Suprapubic skin (tissue), 4 donors: ENCODE results near the gene FOXJ3. TPM values are rescaled to one million over a fixed set of nuclear protein-coding genes. Genes with fewer than 3 reads are reported as not detected.

Experiments
- DNase-seq, 2 donors: peaks; one replicate each; pipeline ENCODE4 v3.0.0-alpha.2; 2019; ENCODE audit warnings: low spot score in 2 of 2
- H3K27ac ChIP-seq: fragments of 200-600 bp; sonication (generic); one replicate; pipeline ENCODE4 v1.5.1; 2019
- H3K27me3 ChIP-seq: fragments of 200-600 bp; sonication (generic); one replicate; pipeline ENCODE4 v1.5.1; 2019
- H3K36me3 ChIP-seq: fragments of 200-600 bp; sonication (generic); one replicate; pipeline ENCODE4 v1.5.1; 2019
- H3K4me1 ChIP-seq: fragments of 200-600 bp; sonication (generic); one replicate; pipeline ENCODE4 v1.5.1; 2019
- H3K4me3 ChIP-seq: fragments of 200-600 bp; sonication (generic); one replicate; pipeline ENCODE4 v1.5.1; 2019; ENCODE audit warnings: mild to moderate bottlenecking
- H3K9me3 ChIP-seq: fragments of 200-600 bp; sonication (generic); one replicate; pipeline ENCODE4 v1.5.1; 2019
- CTCF ChIP-seq, 2 donors: fragments of 200-600 bp in 1 of 2; fragments of 450-650 bp in 1 of 2; sonication (generic) in 1 of 2; IDR thresholded peaks; one replicate each; pipeline ENCODE4 v1.5.1; 2016 to 2019; ENCODE audit warnings: antibody characterized with exemption in 2 of 2, mild to moderate bottlenecking in 1 of 2, moderate library complexity in 1 of 2
- EP300 ChIP-seq: sonication (generic); formaldehyde crosslinking; IDR thresholded peaks from one replicate; pipeline ENCODE4 v1.6.1; 2017; ENCODE audit warnings: antibody characterized with exemption
- POLR2A ChIP-seq, 2 donors: fragments of 450-650 bp; IDR thresholded peaks; one replicate each; pipeline ENCODE4 v1.6.1; 2017; ENCODE audit warnings: antibody characterized with exemption in 2 of 2, mild to moderate bottlenecking in 2 of 2, moderate library complexity in 2 of 2
- POLR2AphosphoS5 ChIP-seq, 3 donors: sonication (generic); formaldehyde crosslinking; IDR thresholded peaks; one replicate each; pipeline ENCODE4 v1.6.1; 2017; ENCODE audit warnings: antibody characterized with exemption in 3 of 3
- WGBS: methylation state at CpG from one replicate; pipeline ENCODE4 v1.1.5; 2018; 5-methylcytosine and 5-hydroxymethylcytosine counted together
- total RNA-seq, 4 donors: library from RNA; depleted of rRNA; stranded (reverse); fragments of >200 nt; gene quantifications; one replicate each; pipeline ENCODE4 v1.1.0, GENCODE V29; 2016

FOXJ3 gene
- total RNA-seq, 4 donors from 2014 or later, result 37.0 to 71.0 (median 41.1) TPM

GRCh38 chr1:42298520-42298919 lies 36.5 kb downstream of the FOXJ3 start:
- Histone ChIP-seq H3K27me3 (no peaks in the 10 kb centered on the region), H3K36me3 (peaks cover 8% of the 10 kb centered on the region), H3K4me3 (no peak overlapping the region), H3K4me1 (no peaks in the 10 kb centered on the region), H3K27ac (no peak overlapping the region), H3K9me3 (no peaks in the 10 kb centered on the region)
- no peak for DNase-seq
- no peak for TF ChIP-seq CTCF (IDR thresholded peaks at IDR 0.05)
- TF ChIP-seq POLR2A (IDR thresholded peaks at IDR 0.05), result no peak
- TF ChIP-seq POLR2AphosphoS5 (IDR thresholded peaks at IDR 0.05), result no peak
- TF ChIP-seq EP300, result no peak
- 95% methylated on average over 2 of the region's 2 CpGs for WGBS

GRCh38 chr1:42295816-42296215 lies 39.2 kb downstream of the FOXJ3 start:
- Histone ChIP-seq H3K27ac (no peak overlapping the region), H3K4me1 (no peaks in the 10 kb centered on the region), H3K36me3 (no peaks in the 10 kb centered on the region), H3K4me3 (no peak overlapping the region), H3K27me3 (no peaks in the 10 kb centered on the region), H3K9me3 (no peaks in the 10 kb centered on the region)
- DNase-seq, result no peak
- 76% methylated on average over 5 of the region's 5 CpGs for WGBS
- TF ChIP-seq POLR2AphosphoS5 (IDR thresholded peaks at IDR 0.05) (no peak), EP300 (no peak), CTCF (IDR thresholded peaks at IDR 0.05) (no peak), POLR2A (IDR thresholded peaks at IDR 0.05) (no peak)

- Histone ChIP-seq H3K36me3 (no peaks in the 10 kb centered on the region), H3K4me1 (no peaks in the 10 kb centered on the region), H3K9me3 (no peaks in the 10 kb centered on the region), H3K4me3 (no peak overlapping the region), H3K27me3 (no peaks in the 10 kb centered on the region), H3K27ac (no peak overlapping the region)
- TF ChIP-seq POLR2A (IDR thresholded peaks at IDR 0.05) (no peak), CTCF (IDR thresholded peaks at IDR 0.05) (no peak), EP300 (no peak), POLR2AphosphoS5 (IDR thresholded peaks at IDR 0.05) (no peak)
- DNase-seq, result no peak
- WGBS, result 81% methylated on average over 2 of the region's 2 CpGs
These were observed 44.9 kb downstream of the FOXJ3 start for GRCh38 chr1:42290130-42290529.

- no peak overlapping the region for H3K27ac ChIP-seq
- no peak for DNase-seq
- no peaks in the 10 kb centered on the region for H3K4me1 ChIP-seq
- no peaks in the 10 kb centered on the region for H3K27me3 ChIP-seq
- 83% methylated on average over 1 of the region's 1 CpG for WGBS
- H3K36me3 ChIP-seq, result no peaks in the 10 kb centered on the region
- no peak for TF ChIP-seq CTCF (IDR thresholded peaks at IDR 0.05)
- no peak for TF ChIP-seq POLR2A (IDR thresholded peaks at IDR 0.05)
- no peak for TF ChIP-seq EP300
- TF ChIP-seq POLR2AphosphoS5 (IDR thresholded peaks at IDR 0.05), result no peak
- no peaks in the 10 kb centered on the region for H3K9me3 ChIP-seq
- H3K4me3 ChIP-seq, result no peak overlapping the region
These were observed 46.6 kb downstream of the FOXJ3 start for GRCh38 chr1:42288311-42288985.

GRCh38 chr1:42282867-42283583 lies 52.0 kb downstream of the FOXJ3 start:
- Histone ChIP-seq H3K9me3 (no peaks in the 10 kb centered on the region), H3K36me3 (peaks cover 4% of the 10 kb centered on the region), H3K4me1 (no peaks in the 10 kb centered on the region), H3K4me3 (no peak overlapping the region), H3K27ac (no peak overlapping the region), H3K27me3 (no peaks in the 10 kb centered on the region)
- WGBS, result 70% methylated on average over 5 of the region's 5 CpGs
- no peak for DNase-seq
- no peak for TF ChIP-seq POLR2AphosphoS5 (IDR thresholded peaks at IDR 0.05)
